HepG2 (cell line): ENCODE results near the gene GNAI2. TPM values are rescaled to one million over a fixed set of nuclear protein-coding genes. Genes with fewer than 3 reads are reported as not detected.

Experiments
- AGO2 ChIP-seq: fragments of 200-400 bp; formaldehyde crosslinking; optimal IDR thresholded peaks from 2 replicates; pipeline ENCODE3; 2017; ENCODE audit warnings: mild to moderate bottlenecking, low read depth, low read length, moderate library complexity
- AKAP8 ChIP-seq: sonication (generic); formaldehyde crosslinking; IDR thresholded peaks from 2 replicates; pipeline ENCODE4 v1.5.1; 2020; ENCODE audit warnings: mild to moderate bottlenecking, missing genetic modification reagents
- HOXA5 ChIP-seq: sonication (generic); formaldehyde crosslinking; IDR thresholded peaks from 2 replicates; pipeline ENCODE4 v1.4.0; 2020; ENCODE audit warnings: missing genetic modification reagents
- JUNB ChIP-seq: sonication (generic); formaldehyde crosslinking; IDR thresholded peaks from 2 replicates; pipeline ENCODE4 v1.8.0; 2022; ENCODE audit warnings: missing genetic modification reagents, mild to moderate bottlenecking, borderline replicate concordance
- KLF12 ChIP-seq: sonication (generic); formaldehyde crosslinking; IDR thresholded peaks from 2 replicates; pipeline ENCODE4 v1.4.0; 2020; ENCODE audit warnings: missing genetic modification reagents, borderline replicate concordance
- MAF1 ChIP-seq: sonication (generic); formaldehyde crosslinking; IDR thresholded peaks from 2 replicates; pipeline ENCODE4 v1.5.0; 2020; ENCODE audit warnings: missing genetic modification reagents, borderline replicate concordance
- PRDM10 ChIP-seq: sonication (generic); formaldehyde crosslinking; IDR thresholded peaks from 2 replicates; pipeline ENCODE4 v1.4.0; 2020; ENCODE audit warnings: low read depth, missing genetic modification reagents
- RARA ChIP-seq: IDR thresholded peaks from 2 replicates; pipeline ENCODE4 v1.6.1; 2016; ENCODE audit warnings: missing genetic modification reagents, missing compliant biosample characterization
- SP2 ChIP-seq: sonication (generic); formaldehyde crosslinking; IDR thresholded peaks from 2 replicates; pipeline ENCODE4 v1.5.1; 2020; ENCODE audit warnings: mild to moderate bottlenecking, missing genetic modification reagents
- TARDBP ChIP-seq: sonication (generic); formaldehyde crosslinking; IDR thresholded peaks from 2 replicates; pipeline ENCODE4 v1.8.0; 2022; ENCODE audit warnings: mild to moderate bottlenecking, missing genetic modification reagents
- TSC22D2 ChIP-seq: sonication (generic); formaldehyde crosslinking; IDR thresholded peaks from 2 replicates; pipeline ENCODE4 v1.5.1; 2020; ENCODE audit warnings: missing genetic modification reagents, mild to moderate bottlenecking, borderline replicate concordance
- YEATS2 ChIP-seq: sonication (generic); formaldehyde crosslinking; IDR thresholded peaks from 2 replicates; pipeline ENCODE4 v1.4.0; 2020; ENCODE audit warnings: missing genetic modification reagents, borderline replicate concordance
- YEATS4 ChIP-seq: sonication (generic); formaldehyde crosslinking; IDR thresholded peaks from 2 replicates; pipeline ENCODE4 v1.4.0; 2020; ENCODE audit warnings: missing genetic modification reagents, borderline replicate concordance
- ZNF20 ChIP-seq: sonication (generic); formaldehyde crosslinking; IDR thresholded peaks from 2 replicates; pipeline ENCODE4 v1.4.0; 2020; ENCODE audit warnings: mild to moderate bottlenecking, moderate library complexity, missing genetic modification reagents
- ZNF205 ChIP-seq: IDR thresholded peaks from 2 replicates; pipeline ENCODE4 v1.6.1; 2018; ENCODE audit warnings: missing biosample characterization, missing genetic modification reagents
- ZNF225 ChIP-seq: sonication (generic); formaldehyde crosslinking; IDR thresholded peaks from 2 replicates; pipeline ENCODE4 v1.4.0; 2020; ENCODE audit warnings: mild to moderate bottlenecking, missing genetic modification reagents
- ZNF296 ChIP-seq: sonication (generic); formaldehyde crosslinking; conservative IDR thresholded peaks from 2 replicates; pipeline ENCODE4 v1.5.0; 2020; ENCODE audit warnings: mild to moderate bottlenecking, missing genetic modification reagents
- ZNF430 ChIP-seq: sonication (generic); formaldehyde crosslinking; IDR thresholded peaks from 2 replicates; pipeline ENCODE4 v1.9.0; 2021; ENCODE audit warnings: mild to moderate bottlenecking, missing genetic modification reagents
- ZNF576 ChIP-seq: sonication (generic); formaldehyde crosslinking; IDR thresholded peaks from 2 replicates; pipeline ENCODE4 v1.4.0; 2020; ENCODE audit warnings: mild to moderate bottlenecking, missing genetic modification reagents
- polyA plus RNA-seq, 8 experiments: library from polyadenylated mRNA; depleted of rRNA in 3 of 8; stranded (reverse) in 7 of 8; unstranded in 1 of 8; fragments of >200 nt; fragmentation: Illumina TruSeq in 4 of 8; extraction: Trizol in 4 of 8; gene quantifications; 2 replicates each; pipeline versions ENCODE4 v1.2.1 to v1.2.3, GENCODE V29; 2011 to 2016; ENCODE audit warnings: low read depth in 4 of 8, missing spikeins in 1 of 8, mixed read lengths in 1 of 8; ENCODE audit not compliant: insufficient read depth in 1 of 8
- total RNA-seq, 5 experiments: library from RNA; depleted of rRNA; stranded (reverse); fragments of >200 nt; fragmentation: Illumina TruSeq; extraction: Trizol; gene quantifications; 2 replicates each; pipeline ENCODE4 v1.2.3, GENCODE V29; 2016; ENCODE audit warnings: low read depth in 1 of 5
- TF ChIP-seq, protein P1 (sequence below): sonication (generic); formaldehyde crosslinking; IDR thresholded peaks from 2 replicates; pipeline ENCODE4 v1.4.0; 2020; ENCODE audit warnings: low read depth, mild to moderate bottlenecking, missing genetic modification reagents
- TF ChIP-seq, protein P2 (sequence below): sonication (generic); formaldehyde crosslinking; IDR thresholded peaks from 2 replicates; pipeline ENCODE4 v1.8.0; 2022; ENCODE audit warnings: mild to moderate bottlenecking, missing genetic modification reagents

The GNAI2 gene
- total and polyA plus RNA-seq, 2 of the 13 experiments (the other 11 are each of a cell fraction or from before 2014, with no cell fraction given) = 51.1 to 66.2 TPM

DNA sequence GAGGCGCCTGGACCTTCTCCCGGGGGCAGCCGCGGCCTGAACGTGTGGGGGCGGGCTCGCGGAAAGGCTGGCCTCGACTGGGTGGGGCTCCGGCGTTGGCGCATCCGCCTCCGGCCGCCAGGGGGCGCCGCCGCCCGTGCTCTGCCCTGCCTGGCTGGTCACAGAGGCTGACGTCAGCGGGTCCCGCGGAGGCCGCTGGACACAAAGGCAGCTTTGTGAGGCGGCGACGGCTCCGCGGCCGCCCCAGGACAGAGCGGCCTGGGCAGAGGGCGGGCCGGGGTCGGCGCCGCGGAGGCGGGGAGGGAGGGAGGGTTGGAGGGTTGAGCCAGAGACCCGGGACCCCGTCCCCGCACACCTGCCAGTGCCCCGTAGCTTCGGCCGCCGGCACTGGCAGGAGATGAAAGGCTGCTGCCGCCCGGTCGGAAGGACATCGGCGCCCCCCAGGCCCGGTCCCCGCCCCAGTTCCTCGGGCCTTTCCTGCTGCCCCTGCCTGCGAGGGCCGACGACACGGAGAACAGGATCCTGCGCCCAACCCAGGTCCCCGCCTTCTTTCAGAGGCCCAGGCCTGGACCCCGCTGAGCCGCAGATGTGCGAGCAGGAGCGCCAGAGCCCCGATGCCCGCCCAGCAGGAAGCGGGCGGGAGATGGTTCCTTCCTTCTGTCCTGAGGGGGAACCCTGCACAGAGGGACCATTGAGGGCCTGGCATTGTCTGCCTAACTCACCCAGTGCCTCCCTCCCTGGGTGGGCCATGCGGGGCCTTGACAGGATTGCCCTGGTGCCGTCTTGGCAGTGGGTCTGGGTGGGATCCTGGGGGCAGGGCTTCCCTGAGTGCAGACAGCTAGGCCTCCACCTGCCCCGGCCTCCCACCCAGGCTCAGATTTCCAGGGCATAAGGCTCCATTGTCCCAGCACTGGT is 24.3 kb downstream of the GNAI2 start (continued):
- peak; percentile 32 for TF ChIP-seq PRDM10
- TF ChIP-seq, protein P1, sequence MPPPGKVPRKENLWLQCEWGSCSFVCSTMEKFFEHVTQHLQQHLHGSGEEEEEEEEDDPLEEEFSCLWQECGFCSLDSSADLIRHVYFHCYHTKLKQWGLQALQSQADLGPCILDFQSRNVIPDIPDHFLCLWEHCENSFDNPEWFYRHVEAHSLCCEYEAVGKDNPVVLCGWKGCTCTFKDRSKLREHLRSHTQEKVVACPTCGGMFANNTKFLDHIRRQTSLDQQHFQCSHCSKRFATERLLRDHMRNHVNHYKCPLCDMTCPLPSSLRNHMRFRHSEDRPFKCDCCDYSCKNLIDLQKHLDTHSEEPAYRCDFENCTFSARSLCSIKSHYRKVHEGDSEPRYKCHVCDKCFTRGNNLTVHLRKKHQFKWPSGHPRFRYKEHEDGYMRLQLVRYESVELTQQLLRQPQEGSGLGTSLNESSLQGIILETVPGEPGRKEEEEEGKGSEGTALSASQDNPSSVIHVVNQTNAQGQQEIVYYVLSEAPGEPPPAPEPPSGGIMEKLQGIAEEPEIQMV (CRISPR knock-in tag) = peak; percentile 77; the same call in 1 of the 2 replicates
- TF ChIP-seq, protein P2, sequence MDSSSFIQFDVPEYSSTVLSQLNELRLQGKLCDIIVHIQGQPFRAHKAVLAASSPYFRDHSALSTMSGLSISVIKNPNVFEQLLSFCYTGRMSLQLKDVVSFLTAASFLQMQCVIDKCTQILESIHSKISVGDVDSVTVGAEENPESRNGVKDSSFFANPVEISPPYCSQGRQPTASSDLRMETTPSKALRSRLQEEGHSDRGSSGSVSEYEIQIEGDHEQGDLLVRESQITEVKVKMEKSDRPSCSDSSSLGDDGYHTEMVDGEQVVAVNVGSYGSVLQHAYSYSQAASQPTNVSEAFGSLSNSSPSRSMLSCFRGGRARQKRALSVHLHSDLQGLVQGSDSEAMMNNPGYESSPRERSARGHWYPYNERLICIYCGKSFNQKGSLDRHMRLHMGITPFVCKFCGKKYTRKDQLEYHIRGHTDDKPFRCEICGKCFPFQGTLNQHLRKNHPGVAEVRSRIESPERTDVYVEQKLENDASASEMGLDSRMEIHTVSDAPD (CRISPR knock-in tag) = peak; percentile 65; the same call in 1 of the 2 replicates
- no peak for TF ChIP-seq ZNF576
- peak; percentile 51; the same call in 1 of the 2 replicates for TF ChIP-seq ZNF296 (CRISPR knock-in tag)
- 0 out of 2 replicates have a peak, but pooled peaks have one; percentile 27 for TF ChIP-seq MAF1 (CRISPR knock-in tag)
- TF ChIP-seq YEATS4 (CRISPR knock-in tag) = peak; percentile 91
- no peak; the same call in 1 of the 2 replicates for TF ChIP-seq HOXA5 (CRISPR knock-in tag)
- 0 out of 2 replicates have a peak, but pooled peaks have one; percentile 36 for TF ChIP-seq ZNF20 (CRISPR knock-in tag)
- peak; percentile 70; the same call in 1 of the 2 replicates for TF ChIP-seq TARDBP (CRISPR knock-in tag)
- TF ChIP-seq ZNF205 (CRISPR knock-in tag) = 0 out of 2 replicates have a peak, but pooled peaks have one; percentile 71
- TF ChIP-seq KLF12 (CRISPR knock-in tag) = peak; percentile 92
- peak; percentile 79 for TF ChIP-seq AGO2
- peak; percentile 51; the same call in 1 of the 2 replicates for TF ChIP-seq TSC22D2
- no peak; the same call in 1 of the 2 replicates for TF ChIP-seq ZNF225 (CRISPR knock-in tag)
- peak; percentile 31; the same call in 1 of the 2 replicates for TF ChIP-seq JUNB (CRISPR knock-in tag)
- TF ChIP-seq ZNF430 (CRISPR knock-in tag) = peak; percentile 65
- TF ChIP-seq AKAP8 (CRISPR knock-in tag) = peak; percentile 95
- TF ChIP-seq YEATS2 (CRISPR knock-in tag) = no peak
- TF ChIP-seq RARA (CRISPR knock-in tag) = peak; percentile 75
- TF ChIP-seq SP2 (CRISPR knock-in tag) = no peak
